ENCODE results near the gene MYBPH.

MYBPH gene

GRCh38 chr1:203199816-203200571, 24.4 kb upstream of the MYBPH start:
- DNase-seq, result no peak

GRCh38 chr1:203199481-203199815, 23.8 kb upstream of the MYBPH start:
- DNase-seq, result no peak

- DNase-seq, result no peak
Observed at GRCh38 chr1:203199002-203199401, 23.4 kb upstream of the MYBPH start.

DNA sequence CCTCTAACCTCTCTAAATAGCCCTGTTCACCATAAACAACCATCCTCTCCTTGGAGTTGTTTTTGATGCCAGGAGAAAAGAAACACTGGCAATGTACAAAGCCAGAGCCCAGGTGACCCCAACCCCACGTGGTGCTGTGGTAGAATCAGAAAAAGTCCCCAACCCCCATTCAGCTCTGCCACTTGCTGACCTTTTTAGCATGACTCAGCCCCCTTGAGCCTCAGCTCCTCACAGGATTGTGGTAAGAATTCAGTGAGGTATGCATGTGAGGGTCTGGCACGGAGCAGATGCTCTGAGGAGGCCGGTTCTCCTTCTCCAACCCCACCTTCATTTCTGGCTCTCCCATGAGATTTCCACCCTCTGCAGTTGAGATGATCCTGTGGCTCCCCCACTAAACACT, 22.0 kb upstream of the MYBPH start:
- DNase-seq, result no peak

DNA sequence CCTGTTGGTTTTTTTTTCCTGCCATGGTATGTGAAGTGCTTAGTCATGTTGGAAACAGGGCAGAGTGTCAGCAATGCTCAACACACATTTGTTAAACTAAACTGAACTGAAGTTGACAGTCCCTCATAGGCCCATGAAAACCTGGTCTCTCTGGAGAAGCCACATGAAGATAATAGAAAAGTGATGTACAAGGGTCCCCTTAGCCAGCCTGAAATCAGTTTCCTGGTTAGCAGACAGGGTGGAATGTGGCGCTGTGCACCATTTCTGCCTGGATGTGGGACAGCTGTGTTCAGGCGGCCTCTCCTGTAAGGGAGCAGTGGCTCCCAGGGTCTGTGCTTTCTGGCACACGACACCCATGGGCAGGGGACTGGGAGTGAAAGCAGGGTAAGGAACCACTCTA, 20.7 kb upstream of the MYBPH start:
- no peak for DNase-seq

DNA sequence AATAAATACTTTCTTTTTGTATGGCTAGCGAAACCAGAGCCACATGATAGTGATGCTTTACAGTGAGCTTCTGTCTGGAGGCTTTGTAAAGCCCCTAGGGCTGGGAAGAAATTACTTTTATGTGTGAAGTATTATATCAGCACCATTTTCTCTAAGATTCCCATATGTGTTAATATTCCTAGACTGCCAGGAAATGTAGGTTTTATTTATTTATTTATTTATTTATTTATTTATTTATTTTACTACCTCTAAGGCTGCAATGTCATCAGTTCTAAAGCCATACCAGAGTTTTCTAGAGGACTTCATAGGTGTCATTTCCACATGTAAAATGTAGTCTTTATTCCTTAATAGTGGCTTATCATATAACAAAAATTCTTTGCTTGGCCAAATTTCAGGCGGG, 15.3 kb upstream of the MYBPH start:
- DNase-seq, result no peak

GRCh38 chr1:203189951-203190352, 14.3 kb upstream of the MYBPH start:
- DNase-seq, result no peak

DNA sequence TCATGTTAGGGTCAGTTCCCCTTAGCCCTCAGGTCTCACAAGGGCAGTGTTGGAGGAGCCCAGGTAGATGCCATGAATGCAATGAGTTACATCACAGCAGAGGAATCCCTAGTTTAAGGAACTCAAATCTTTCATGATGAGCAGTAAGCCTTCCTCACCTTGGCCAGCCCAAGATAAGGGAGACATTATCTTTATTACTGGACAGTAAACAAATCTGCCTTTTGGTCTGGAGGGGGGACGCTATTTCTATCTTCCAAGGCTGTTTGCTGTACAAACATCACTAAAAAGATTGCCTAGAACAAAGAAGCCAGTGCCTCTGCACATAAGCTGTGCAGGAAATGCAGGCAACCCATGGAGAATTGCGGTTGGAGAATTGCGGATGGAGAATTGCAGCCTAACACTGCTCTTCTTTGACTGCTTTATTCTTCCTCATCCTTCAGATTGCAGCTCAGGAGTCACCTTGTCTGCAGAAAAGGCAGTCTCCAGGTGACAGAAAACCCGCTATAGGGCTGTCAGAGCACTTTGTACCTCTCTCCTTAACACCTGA, 13.1 kb upstream of the MYBPH start:
- no peak for DNase-seq

DNA sequence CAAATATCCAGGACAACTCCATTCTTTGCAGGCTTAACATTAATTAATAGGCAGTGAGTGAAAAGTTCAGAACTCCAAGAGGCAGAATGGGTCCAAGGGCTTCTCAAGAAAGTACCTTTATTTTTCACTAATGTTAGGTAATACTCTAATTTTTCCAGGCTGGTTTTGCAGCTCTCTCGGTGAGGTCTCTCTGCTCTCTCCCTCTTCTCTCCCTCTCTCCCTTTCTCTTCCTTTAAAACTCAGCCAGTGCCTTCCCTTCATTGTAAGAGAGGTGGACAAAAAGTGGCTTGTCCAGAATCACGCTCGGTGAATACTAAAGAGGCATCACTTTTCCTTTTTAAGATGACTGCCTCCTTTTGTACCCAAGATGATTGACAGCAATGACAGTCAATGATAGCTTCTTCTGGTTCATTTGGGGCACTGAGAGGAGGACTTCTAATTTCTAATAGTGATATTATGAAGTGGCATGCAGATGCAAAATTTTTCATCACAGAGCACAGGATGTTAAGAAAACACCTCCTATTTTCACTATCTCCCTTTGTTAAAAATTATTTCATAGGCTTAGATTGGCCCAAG, 12.2 kb upstream of the MYBPH start:
- DNase-seq, result no peak

- DNase-seq, result no peak
Observed at GRCh38 chr1:203187304-203187685, 11.7 kb upstream of the MYBPH start.

GRCh38 chr1:203186446-203187303, 11.0 kb upstream of the MYBPH start, which contains the start of gene CHI3L1:
Gene CHI3L1, minus strand, starts transcription at chr1:203186704. Its CDS starts 81 bp downstream, at chr1:203186623.
- DNase-seq, result no peak

GRCh38 chr1:203186091-203186445, 10.4 kb upstream of the MYBPH start:
- no peak for DNase-seq

GRCh38 chr1:203185585-203185984, 10.0 kb upstream of the MYBPH start:
- no peak for DNase-seq

DNA sequence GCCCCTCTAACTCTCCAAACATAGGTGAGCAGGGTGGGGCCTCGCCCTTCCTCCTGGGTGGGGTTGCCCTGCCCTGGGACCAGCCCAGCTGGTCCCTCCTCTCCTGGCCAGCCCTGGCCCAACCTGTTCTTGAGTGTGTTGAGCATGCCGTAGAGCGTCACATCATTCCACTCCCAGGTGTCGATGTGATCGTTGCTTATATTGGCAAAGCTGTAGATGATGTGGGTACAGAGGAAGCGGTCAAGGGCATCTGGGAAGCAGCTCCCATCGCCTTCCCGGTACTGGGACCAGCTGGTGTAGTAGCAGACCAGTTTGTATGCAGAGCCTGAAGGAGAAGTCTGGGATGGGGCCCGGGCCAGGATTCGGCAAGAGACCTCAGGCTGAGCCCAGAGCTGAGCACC, 9.4 kb upstream of the MYBPH start:
- DNase-seq, result no peak

DNA sequence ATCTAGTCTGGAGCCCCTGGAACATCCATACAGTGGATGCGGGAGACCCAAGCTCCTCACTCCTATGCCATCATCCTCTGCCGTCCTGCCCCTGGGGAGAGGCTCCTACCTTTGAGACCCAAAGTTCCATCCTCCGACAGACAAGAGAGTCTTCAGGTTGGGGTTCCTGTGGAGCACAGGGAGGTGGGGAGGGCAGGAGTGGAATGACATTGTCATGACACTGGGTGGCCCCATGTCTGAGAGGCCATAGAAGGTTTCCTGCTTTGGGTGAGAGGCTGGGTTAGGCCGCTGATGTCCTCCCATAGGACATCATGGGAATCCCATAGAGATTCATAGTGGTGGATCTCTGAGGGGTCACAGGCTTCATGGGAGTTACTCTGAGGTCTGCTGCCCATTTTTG, 8.8 kb upstream of the MYBPH start:
- DNase-seq, result no peak

DNA sequence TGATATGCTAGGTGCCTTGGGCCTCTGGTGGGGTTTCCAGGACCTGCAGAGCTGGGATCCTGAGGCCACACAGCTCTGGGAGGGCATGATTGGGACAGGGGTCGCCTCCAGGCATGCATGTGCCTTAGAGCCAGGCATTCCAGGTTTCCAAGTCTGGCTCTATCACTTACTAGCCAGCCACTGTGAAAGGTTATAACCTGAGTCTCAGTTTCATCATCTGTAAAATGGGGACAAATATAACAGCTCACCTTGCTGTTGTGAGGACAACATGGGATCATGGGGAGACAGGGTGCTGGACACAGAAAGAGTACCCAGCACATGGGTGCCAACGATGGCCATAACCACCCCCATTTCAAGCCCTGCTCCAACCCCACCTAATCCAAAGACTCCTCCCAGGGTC, 8.2 kb upstream of the MYBPH start:
- no peak for DNase-seq

DNA sequence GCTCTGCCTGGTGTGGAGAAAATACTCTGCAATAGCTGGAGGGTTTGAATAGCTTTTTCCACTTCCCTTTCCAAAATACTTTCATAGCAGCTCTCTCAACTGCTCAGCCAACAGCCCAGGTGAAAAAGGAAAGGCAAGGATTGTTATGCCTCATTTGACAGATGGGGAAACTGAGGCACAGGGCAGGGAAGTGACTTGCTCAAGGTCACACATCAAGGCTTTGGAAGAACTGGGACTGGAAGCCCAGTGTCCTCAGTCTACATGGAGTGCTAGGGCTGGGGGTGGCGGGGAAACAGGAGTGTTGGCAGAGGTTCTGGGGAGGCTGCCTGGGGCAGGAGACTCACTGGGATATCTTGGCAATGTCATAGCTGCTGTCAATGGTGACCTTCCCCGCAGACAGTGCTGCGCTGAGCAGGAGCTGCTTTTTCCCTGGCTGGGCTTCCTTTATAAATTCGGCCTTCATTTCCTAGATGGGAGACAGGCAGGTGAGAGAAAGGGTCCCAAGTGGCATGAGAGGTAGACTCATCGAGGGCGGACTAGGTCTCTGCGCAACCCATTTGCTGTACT, 6.8 kb upstream of the MYBPH start:
- DNase-seq, result no peak

DNA sequence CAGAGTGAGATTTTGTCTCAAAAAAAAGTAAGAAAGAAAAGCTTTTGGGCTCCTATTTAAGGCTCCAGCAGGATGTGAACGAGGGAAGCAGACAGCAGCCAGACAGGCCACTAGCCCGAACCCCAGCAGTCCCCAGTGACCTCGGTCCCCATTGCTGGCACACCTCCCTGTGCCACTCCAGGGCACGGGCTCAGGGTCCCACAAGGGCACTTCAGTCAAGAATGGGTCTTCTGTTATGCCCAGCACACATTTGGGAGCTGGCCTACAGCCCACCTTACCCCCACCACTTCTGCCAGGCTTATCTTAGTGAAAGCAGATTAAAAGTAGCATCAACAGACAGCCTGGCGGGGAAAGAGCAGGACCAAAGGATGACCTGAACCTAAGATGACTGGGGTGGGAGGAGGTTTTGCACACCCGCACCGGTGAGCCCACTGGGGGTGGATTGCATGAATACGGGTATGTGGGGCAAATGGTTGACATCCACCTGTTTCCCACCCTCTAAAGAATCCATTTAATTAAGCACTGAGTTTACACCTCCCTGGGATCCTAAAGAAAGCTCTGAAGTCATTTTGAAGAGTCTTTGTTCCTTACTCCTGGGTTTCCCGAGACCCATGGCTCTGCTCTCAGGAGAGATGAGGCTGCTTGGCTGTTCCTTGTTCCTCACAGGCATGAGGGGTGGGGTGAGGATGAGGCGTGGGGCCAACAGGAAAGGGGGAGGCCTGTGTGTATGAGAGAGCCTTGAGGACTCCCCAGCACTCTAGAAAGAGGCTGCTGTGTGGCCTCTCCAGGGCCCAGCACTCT, 6.2 kb upstream of the MYBPH start:
- no peak for DNase-seq

DNA sequence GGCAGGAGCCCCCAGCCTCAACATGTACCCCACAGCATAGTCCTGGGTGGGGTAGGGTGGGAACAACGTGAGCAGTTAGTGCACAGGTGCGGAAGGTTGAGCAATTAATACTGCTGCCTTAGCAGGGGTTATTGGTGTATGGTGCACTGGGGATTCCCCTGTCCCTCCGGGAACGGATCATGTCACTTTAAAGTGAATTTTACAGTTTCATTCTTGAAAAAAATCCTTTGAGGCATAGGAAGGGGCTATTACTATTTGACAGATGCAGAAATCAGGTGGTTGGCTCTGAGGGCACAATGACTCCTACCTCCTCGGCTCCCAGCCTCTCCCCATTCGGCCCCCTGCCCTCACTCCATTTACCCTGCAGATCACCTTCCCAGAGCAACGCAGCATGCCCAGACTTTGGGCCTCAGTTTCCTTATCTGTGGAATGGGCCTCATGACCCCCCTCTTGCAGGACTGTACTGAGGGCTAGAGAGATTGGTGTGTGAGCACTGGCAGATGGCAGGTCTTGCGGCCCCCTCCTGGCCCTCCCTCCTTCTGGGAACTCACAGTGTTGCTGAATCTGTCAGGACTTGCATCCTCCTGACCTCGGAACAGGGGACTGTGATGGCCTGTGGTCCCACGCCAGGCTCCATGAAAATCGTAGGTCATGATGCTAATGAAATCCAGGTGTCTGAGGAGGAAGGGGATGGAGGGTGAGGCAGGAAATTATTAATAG, 5.1 kb upstream of the MYBPH start:
- no peak for DNase-seq

GRCh38 chr1:203179667-203180005, 4.0 kb upstream of the MYBPH start:
- no peak for DNase-seq

DNA sequence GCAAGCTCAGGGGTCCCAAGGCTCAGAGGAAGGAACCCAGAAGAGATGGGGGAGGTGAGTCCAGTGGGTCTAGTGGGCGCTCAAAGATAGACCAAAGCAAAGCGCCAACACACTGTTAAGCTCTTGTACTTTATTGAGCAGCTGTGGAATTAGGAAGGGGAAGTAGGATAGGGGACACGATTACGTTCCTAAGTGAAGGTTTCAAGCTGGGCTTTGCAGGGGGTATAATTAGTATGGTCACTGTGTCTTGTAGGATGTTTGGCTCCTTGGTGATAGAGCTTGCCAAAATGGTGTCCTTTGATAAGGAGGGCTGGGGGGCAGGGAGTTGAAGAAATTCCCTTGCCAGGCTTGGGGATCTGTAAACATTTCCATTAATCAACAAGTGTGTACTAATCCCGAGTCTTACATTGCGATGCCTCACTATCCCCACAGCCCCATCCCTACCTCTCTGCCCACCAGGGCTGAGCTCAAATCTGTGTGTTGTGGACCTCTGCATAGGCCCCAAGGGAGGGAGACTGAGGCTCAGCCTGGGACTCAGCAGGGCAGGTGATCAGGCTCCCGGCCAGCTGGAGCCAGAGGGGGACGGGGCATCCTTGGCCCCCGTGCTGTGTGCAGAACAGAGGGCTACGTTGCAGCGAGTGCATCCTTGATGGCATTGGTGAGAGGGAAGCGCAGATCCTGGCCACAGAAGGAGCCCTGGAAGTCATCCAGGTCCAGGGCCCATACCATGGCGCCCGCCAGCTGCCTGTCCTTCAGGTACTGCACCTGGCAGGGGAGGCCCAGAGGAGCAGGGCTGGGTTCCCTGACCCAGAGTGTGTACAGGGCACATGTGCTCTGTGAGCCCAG, 3.4 kb upstream of the MYBPH start:
- DNase-seq, result no peak

All from NCI-H187 treated with DMSO at 0.1 percent for 48 hours (cell line).